ENCODE results near the gene HMGCS1. TPM values are rescaled to one million over a fixed set of nuclear protein-coding genes. Genes with fewer than 3 reads are reported as not detected.
A peak's percentile ranks its signal among the peaks of the same experiment; 100 is the strongest.
"Not testable (repeated sequence)": the region's sequence is repeated elsewhere in the genome, so short reads cannot be mapped to it uniquely, and the experiment has no call there.

HMGCS1 gene
- total RNA-seq, 1 donor from 2014 or later, result 42.8 TPM

- peak; percentile 77 for ATAC-seq
- no peak for DNase-seq (ENCODE audit: low spot score)
Measured at GRCh38 chr5:43279548-43280274, 33.5 kb downstream of the HMGCS1 start.

- peak; percentile 45 for ATAC-seq
Measured at GRCh38 chr5:43275391-43275790, 37.8 kb downstream of the HMGCS1 start.

GRCh38 chr5:43274435-43275114 lies 38.6 kb downstream of the HMGCS1 start:
- ATAC-seq, result peak; percentile 77
- DNase-seq (ENCODE audit: low spot score), result peak; percentile 61

More at GRCh38 chr5:43275391-43275790, 37.8 kb downstream of the HMGCS1 start:
- no peak for DNase-seq (ENCODE audit: low spot score)

DNA sequence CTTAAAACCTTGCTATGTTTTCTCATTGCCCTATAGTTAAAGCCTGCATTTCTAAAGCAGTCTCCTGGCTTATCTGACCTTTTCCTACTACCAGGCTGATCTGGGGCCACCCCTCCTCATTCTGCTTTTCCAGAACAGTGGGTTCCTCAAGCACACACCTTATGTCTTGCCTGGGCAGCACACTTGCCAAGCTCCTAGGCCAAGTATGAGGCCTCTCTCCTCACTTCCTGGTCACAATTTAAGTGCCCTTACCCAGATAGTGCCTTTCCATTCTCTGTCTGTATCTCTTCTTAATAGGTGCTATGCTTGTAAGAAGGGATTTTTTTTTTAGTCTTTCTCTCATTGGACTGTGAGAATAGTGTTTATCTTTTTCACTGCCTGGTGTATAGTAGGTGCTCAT lies 39.7 kb downstream of the HMGCS1 start:
- no peak for DNase-seq (ENCODE audit: low spot score)
- ATAC-seq, result no peak

DNA sequence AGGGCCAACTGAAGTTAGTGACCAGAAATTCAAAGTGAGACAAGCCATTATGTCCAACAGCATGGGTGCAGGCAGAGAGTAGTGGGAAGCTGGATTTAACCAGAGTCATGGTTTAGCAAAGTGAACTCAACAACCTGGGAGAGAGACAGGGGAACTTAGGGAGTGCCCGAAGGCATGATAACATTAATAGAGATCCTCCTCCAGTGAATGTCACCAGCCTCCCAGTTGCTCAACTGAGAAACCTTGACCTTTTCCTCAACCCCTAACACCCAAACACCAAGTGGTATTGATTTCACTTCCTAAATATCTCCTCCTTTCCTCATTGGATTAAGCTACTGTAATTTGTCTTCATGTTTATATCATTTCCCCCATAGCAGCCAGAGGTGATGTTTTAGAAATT lies 42.6 kb downstream of the HMGCS1 start:
- DNase-seq (ENCODE audit: low spot score), result no peak
- ATAC-seq, result peak; percentile 18

DNA sequence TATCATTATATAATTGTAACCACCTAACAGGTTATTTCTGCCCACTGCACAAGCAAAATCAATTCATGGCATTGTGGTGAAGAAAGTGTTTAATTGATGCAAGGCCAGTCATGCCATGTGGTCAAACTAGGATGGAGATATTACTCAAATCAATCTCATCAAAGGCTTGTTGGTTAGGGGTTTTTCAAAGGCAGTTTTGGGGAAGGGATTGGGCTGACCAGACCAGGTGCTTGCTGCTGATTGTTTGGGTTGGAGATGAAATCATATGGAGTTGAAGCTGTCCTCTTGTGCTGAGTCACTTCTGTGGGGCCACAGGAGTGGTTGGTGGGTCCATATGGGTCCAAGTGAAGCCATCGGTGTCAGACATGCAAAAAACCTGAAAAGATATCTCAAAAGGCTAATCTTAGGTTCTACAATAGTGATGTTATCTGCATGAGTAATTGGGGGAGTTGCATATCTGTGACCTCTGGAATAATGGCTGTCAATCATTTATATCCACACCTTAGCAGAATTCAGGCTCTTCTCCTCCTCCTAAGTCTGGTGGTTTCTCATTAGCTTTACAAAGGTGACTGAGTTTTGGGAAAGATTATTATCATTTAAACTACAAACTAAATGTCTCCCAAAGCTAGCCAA lies 44.9 kb downstream of the HMGCS1 start:
- ATAC-seq, result no peak
- no peak for DNase-seq (ENCODE audit: low spot score)

GRCh38 chr5:43262269-43262668 lies 50.9 kb downstream of the HMGCS1 start:
- ATAC-seq, result not testable (repeated sequence)

GRCh38 chr5:43258116-43258515 lies 55.1 kb downstream of the HMGCS1 start:
- ATAC-seq (no peak), DNase-seq (ENCODE audit: low spot score) (no peak)

More at GRCh38 chr5:43262269-43262668, 50.9 kb downstream of the HMGCS1 start:
- not testable (repeated sequence) for DNase-seq (ENCODE audit: low spot score)

- ATAC-seq, result peak; percentile 81
Measured at GRCh38 chr5:43256261-43256966, 56.8 kb downstream of the HMGCS1 start.

GRCh38 chr5:43255704-43256103 lies 57.5 kb downstream of the HMGCS1 start:
- ATAC-seq (peak; percentile 46), DNase-seq (ENCODE audit: low spot score) (no peak)

More at GRCh38 chr5:43256261-43256966, 56.8 kb downstream of the HMGCS1 start:
- DNase-seq (ENCODE audit: low spot score), result no peak

DNA sequence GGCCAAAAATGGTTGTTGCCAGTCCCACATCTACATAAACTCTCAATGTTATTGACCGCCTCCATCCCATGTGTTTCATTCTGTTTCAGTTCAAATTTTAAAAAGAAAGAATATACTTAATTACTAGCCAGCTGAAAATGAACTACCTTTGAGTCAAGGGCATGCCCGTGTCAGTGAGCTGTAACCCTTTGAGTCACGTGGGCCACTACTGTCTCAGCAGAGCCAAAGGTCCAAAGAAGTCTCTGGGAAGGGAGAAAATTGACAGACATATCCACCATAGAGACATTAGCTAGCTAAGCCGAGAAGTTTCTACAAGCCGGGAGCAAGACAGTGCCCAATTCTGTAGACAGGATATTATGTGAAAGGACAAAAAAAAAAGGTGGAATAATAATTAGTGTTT lies 61.5 kb downstream of the HMGCS1 start:
- ATAC-seq (peak; percentile 68), DNase-seq (ENCODE audit: low spot score) (no peak)

GRCh38 chr5:43245724-43246385 lies 67.4 kb downstream of the HMGCS1 start:
- ATAC-seq, result no peak
- DNase-seq (ENCODE audit: low spot score), result no peak

DNA sequence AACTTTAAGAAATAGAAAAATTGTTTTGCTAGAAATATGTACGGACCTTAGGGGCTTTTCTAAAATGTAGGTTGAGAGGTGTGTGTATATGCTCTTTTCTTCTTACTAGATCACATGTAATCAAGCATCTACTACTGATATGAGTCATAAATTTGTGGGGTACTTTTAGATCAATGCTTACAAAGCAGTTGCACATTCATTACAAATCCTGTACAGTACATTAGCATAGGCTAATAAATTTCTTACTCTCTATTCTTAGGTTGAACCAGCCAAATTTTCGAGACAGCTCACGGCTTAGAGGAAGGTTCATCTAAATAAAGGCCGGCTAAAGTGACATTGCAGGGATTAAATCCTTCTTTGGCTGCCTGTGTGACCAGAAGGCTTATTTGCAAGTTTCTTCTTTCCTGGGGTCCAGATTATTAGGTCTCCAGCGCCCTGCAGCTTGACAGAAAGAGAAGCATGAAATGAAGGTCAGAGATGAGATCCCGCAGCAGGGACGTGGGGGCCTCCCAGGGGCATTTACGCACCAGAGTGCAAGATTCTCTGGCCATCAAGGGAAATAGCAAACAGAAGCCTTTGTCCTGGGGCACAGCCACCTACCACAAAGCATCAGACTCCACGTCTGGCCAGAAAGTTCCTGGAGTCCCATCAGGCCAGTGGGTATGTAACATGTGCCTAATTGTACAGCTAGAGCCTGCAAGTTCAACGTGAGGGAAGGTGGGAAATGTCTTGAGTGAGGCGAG lies 68.2 kb downstream of the HMGCS1 start:
- ATAC-seq (no peak), DNase-seq (ENCODE audit: low spot score) (no peak)

DNA sequence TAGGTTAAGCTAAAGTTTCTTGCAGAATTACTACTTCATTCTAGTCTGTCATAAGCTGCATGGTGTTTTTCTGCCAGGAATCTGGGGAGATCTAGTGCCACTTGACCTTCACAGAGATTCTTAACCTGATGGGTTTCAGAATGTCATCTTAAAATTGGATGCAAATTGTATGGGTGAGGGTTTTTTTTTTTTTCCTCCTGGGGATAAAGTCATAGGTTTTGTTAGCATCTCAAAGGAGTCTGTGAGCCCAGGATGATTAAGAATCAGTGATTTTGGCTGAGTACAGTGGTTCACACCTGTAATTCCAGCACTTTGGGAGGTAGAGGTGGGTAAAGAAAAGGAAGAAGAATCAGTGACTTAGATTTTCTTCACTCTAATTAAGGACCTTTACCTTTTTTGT lies 69.9 kb downstream of the HMGCS1 start:
- no peak for DNase-seq (ENCODE audit: low spot score)
- no peak for ATAC-seq

- ATAC-seq, result no peak
- no peak for DNase-seq (ENCODE audit: low spot score)
Measured at GRCh38 chr5:43242196-43242595, 71.0 kb downstream of the HMGCS1 start.

Other genes starting within 250 kb of the HMGCS1 start
- 12.4 TPM for gene ZNF131, start 192.5 kb downstream of the HMGCS1 start, total RNA-seq
- gene NIM1K, start 121.2 kb downstream of the HMGCS1 start, total RNA-seq, result 0.50 TPM
- gene CCL28, start 99.0 kb upstream of the HMGCS1 start, total RNA-seq, result 2.3 TPM
- gene TMEM267, start 170.5 kb upstream of the HMGCS1 start, total RNA-seq, result 5.7 TPM
- gene C5orf34, start 201.7 kb upstream of the HMGCS1 start, total RNA-seq, result 0.70 TPM
- gene PAIP1, start 243.7 kb upstream of the HMGCS1 start, total RNA-seq, result 32.8 TPM